A549 (cell line): ENCODE measurements around the gene MARS1. TPM values are rescaled to one million over a fixed set of nuclear protein-coding genes. Genes with fewer than 3 reads are reported as not detected.

Source experiments
- ATAC-seq, 2 experiments: fragments of 200-7000 bp in 1 of 2; fragments of >200 bp in 1 of 2; cut with Nextera tagmentation in 1 of 2; cut with Tn5 transposase in 1 of 2; 3 replicates each; pipeline versions ENCODE4 v1.8.0 to v1.9.1; 2018 to 2020; ENCODE audit warnings: mild to moderate bottlenecking in 1 of 2, moderate library complexity in 1 of 2
- CTCF ChIA-PET: fragments of 300-600 bp; sonication (Branson Sonifier 250); formaldehyde crosslinking; extraction: SDS; loops from one replicate; lab custom pipeline; 2021; ENCODE audit warnings: antibody characterized with exemption, inconsistent platforms; lab: Yijun Ruan, JAX
- POLR2A ChIA-PET: fragments of 350-600 bp; formaldehyde crosslinking; extraction: SDS; loops from one replicate; lab custom pipeline; 2021; ENCODE audit warnings: antibody characterized with exemption, inconsistent platforms; lab: Yijun Ruan, JAX
- DNase-seq, 2 experiments: peaks; one replicate each; pipeline versions ENCODE4 v3.0.0 to v3.0.0-alpha.2; 2011 to 2016; ENCODE audit warnings: low read depth in 1 of 2, low spot score in 1 of 2
- FAIRE-seq: peaks from 2 replicates; lab custom pipeline; 2011; peaks lifted over from hg19 to GRCh38; lab: Jason Lieb, UNC
- H3K27ac ChIP-seq, 2 experiments: fragments of >200 bp; sonication (Bioruptor Twin); formaldehyde crosslinking; 3 replicates each; pipeline ENCODE4 v1.5.1; 2016 to 2017
- H3K4me1 ChIP-seq: fragments of >200 bp; sonication (Bioruptor Twin); formaldehyde crosslinking; 3 replicates; pipeline ENCODE4 v1.6.1; 2016
- H3K4me2 ChIP-seq: fragments of >200 bp; sonication (Bioruptor Twin); formaldehyde crosslinking; 3 replicates; pipeline ENCODE4 v1.6.1; 2016
- H3K4me3 ChIP-seq: fragments of >200 bp; sonication (Bioruptor Twin); formaldehyde crosslinking; 3 replicates; pipeline ENCODE4 v1.5.1; 2016
- H3K9me3 ChIP-seq: fragments of >200 bp; sonication (Bioruptor Twin); formaldehyde crosslinking; 3 replicates; pipeline ENCODE4 v1.6.1; 2016
- CBX2 ChIP-seq: fragments of 200-600 bp; sonication (generic); IDR thresholded peaks from 2 replicates; pipeline ENCODE4 v1.6.1; 2016; ENCODE audit warnings: low read depth, mild to moderate bottlenecking, borderline replicate concordance
- CBX8 ChIP-seq: fragments of 200-600 bp; sonication (generic); IDR thresholded peaks from 2 replicates; pipeline ENCODE4 v1.6.1; 2016
- CEBPB ChIP-seq, 2 experiments: fragments of >200 bp in 1 of 2; sonication (Bioruptor Twin) in 1 of 2; formaldehyde crosslinking in 1 of 2; IDR thresholded peaks; 2 replicates each; pipeline ENCODE4 v1.6.1; 2012 to 2016
- CHD4 ChIP-seq: fragments of 200-600 bp; sonication (generic); IDR thresholded peaks from 2 replicates; pipeline ENCODE4 v1.6.1; 2016; ENCODE audit warnings: antibody characterized with exemption, mild to moderate bottlenecking, borderline replicate concordance
- E2F6 ChIP-seq: IDR thresholded peaks from 2 replicates; pipeline ENCODE4 v1.6.1; 2012; ENCODE audit warnings: low read depth, borderline replicate concordance
- EHF ChIP-seq: fragments of 250-450 bp; sonication (Bioruptor Pico); IDR thresholded peaks from 2 replicates; pipeline ENCODE4 v1.5.0; 2020; ENCODE audit warnings: mild to moderate bottlenecking
- EP300 ChIP-seq, 2 experiments: fragments of >200 bp; sonication (Bioruptor Twin); formaldehyde crosslinking; IDR thresholded peaks; 2 replicates in 1 of 2; 3 replicates in 1 of 2; pipeline ENCODE4 v1.6.1; 2016 to 2017
- ESRRA ChIP-seq: fragments of 150-350 bp; IDR thresholded peaks from 2 replicates; pipeline ENCODE4 v1.6.1; 2014; ENCODE audit warnings: mild to moderate bottlenecking, low read length, borderline replicate concordance
- FOSL2 ChIP-seq, 2 experiments: fragments of 450-650 bp in 1 of 2; fragments of >200 bp in 1 of 2; sonication (Bioruptor Twin) in 1 of 2; formaldehyde crosslinking; IDR thresholded peaks; 2 replicates each; pipeline versions ENCODE4 v1.5.0 to v1.6.1; 2016 to 2020; ENCODE audit warnings: mild to moderate bottlenecking in 1 of 2, moderate library complexity in 1 of 2
- FOXS1 ChIP-seq: fragments of 250-450 bp; sonication (Bioruptor Pico); IDR thresholded peaks from 2 replicates; pipeline ENCODE4 v1.5.0; 2020; ENCODE audit warnings: mild to moderate bottlenecking, moderate library complexity
- GATA3 ChIP-seq: IDR thresholded peaks from 2 replicates; pipeline ENCODE4 v1.6.1; 2012; ENCODE audit warnings: borderline replicate concordance
- HES2 ChIP-seq: fragments of >200 bp; sonication (Bioruptor Twin); formaldehyde crosslinking; IDR thresholded peaks from 2 replicates; pipeline ENCODE4 v1.6.1; 2016
- HEYL ChIP-seq: fragments of 250-450 bp; sonication (Bioruptor Pico); IDR thresholded peaks from 2 replicates; pipeline ENCODE4 v1.8.0; 2021; ENCODE audit warnings: mild to moderate bottlenecking, moderate library complexity
- HOXB5 ChIP-seq: fragments of 250-450 bp; sonication (Bioruptor Pico); IDR thresholded peaks from 2 replicates; pipeline ENCODE4 v1.5.0; 2020; ENCODE audit warnings: mild to moderate bottlenecking, moderate library complexity
- JUN ChIP-seq, 2 experiments: fragments of >200 bp; sonication (Bioruptor Twin); formaldehyde crosslinking; IDR thresholded peaks; 2 replicates in 1 of 2; 3 replicates in 1 of 2; pipeline ENCODE4 v1.6.1; 2016 to 2017
- JUNB ChIP-seq: fragments of >200 bp; sonication (Bioruptor Twin); formaldehyde crosslinking; IDR thresholded peaks from 2 replicates; pipeline ENCODE4 v1.6.1; 2016
- KDM5A ChIP-seq: fragments of 200-600 bp; sonication (generic); IDR thresholded peaks from 2 replicates; pipeline ENCODE4 v1.6.1; 2016; ENCODE audit warnings: antibody characterized with exemption, mild to moderate bottlenecking
- MAX ChIP-seq: IDR thresholded peaks from 2 replicates; pipeline ENCODE4 v1.6.1; 2012
- NFE2L2 ChIP-seq: fragments of 150-350 bp; conservative IDR thresholded peaks from 2 replicates; pipeline ENCODE4 v1.6.1; 2014; ENCODE audit warnings: low read length
- NR3C1 ChIP-seq: fragments of >200 bp; sonication (Bioruptor Twin); formaldehyde crosslinking; IDR thresholded peaks from 3 replicates; pipeline ENCODE4 v1.6.1; 2017
- PBX3 ChIP-seq: IDR thresholded peaks from 2 replicates; pipeline ENCODE4 v1.6.1; 2012
- PHF8 ChIP-seq: fragments of 200-600 bp; sonication (generic); IDR thresholded peaks from 2 replicates; pipeline ENCODE4 v1.6.1; 2016; ENCODE audit warnings: low read depth, mild to moderate bottlenecking, antibody characterized with exemption, moderate library complexity, borderline replicate concordance
- POLR2AphosphoS2 ChIP-seq: conservative IDR thresholded peaks from 2 replicates; pipeline ENCODE4 v1.6.1; 2012; ENCODE audit warnings: low read length, improper control_type of control experiment, inconsistent platforms
- RCOR1 ChIP-seq: fragments of 150-350 bp; IDR thresholded peaks from 2 replicates; pipeline ENCODE4 v1.6.1; 2014; ENCODE audit warnings: antibody characterized with exemption, low read length, low read depth
- SREBF2 ChIP-seq: fragments of 450-650 bp; IDR thresholded peaks from 2 replicates; pipeline ENCODE4 v1.6.1; 2014; ENCODE audit warnings: mild to moderate bottlenecking, moderate library complexity
- TP53 ChIP-seq: fragments of 250-450 bp; sonication (Bioruptor Pico); IDR thresholded peaks from 2 replicates; pipeline ENCODE4 v1.5.0; 2021; ENCODE audit warnings: mild to moderate bottlenecking, moderate library complexity
- ZC3H11A ChIP-seq: fragments of 450-650 bp; IDR thresholded peaks from 2 replicates; pipeline ENCODE4 v1.6.1; 2014; ENCODE audit warnings: antibody characterized with exemption, mild to moderate bottlenecking
- ZNF302 ChIP-seq: fragments of 250-450 bp; sonication (Bioruptor Pico); IDR thresholded peaks from 2 replicates; pipeline ENCODE4 v1.9.0; 2021; ENCODE audit warnings: inconsistent platforms, mild to moderate bottlenecking, moderate library complexity
- ZSCAN20 ChIP-seq: fragments of 250-450 bp; sonication (Bioruptor Pico); IDR thresholded peaks from 2 replicates; pipeline ENCODE4 v1.8.0; 2022; ENCODE audit warnings: mild to moderate bottlenecking, moderate library complexity
- WGBS: methylation state at CpG from one replicate; pipeline ENCODE4 v1.1.6; 2017; ENCODE audit errors: missing lambda C conversion rate; 5-methylcytosine and 5-hydroxymethylcytosine counted together
- polyA plus RNA-seq, 4 experiments: library from polyadenylated mRNA; depleted of rRNA in 3 of 4; stranded (reverse); fragments of >200 nt; fragmentation: RNase III in 1 of 4; extraction: RNeasy Plus Mini Kit Qiagen cat#74134 plus additional on column Dnase treatment in 1 of 4; gene quantifications; 2 replicates in 3 of 4; 3 replicates in 1 of 4; pipeline ENCODE4 v1.2.3, GENCODE V29; 2011 to 2017
- TF ChIP-seq, protein P1 (sequence below): fragments of 250-450 bp; sonication (Bioruptor Pico); IDR thresholded peaks from 2 replicates; pipeline ENCODE4 v1.5.0; 2021; ENCODE audit warnings: mild to moderate bottlenecking, moderate library complexity, borderline replicate concordance

Gene MARS1
- polyA plus RNA-seq, 2 of the 4 experiments (the other 2 are of a cell fraction), result 227 to 372 TPM

- Histone ChIP-seq H3K9me3 (no peaks in the 10 kb centered on the region), H3K4me2 (no peak overlapping the region), H3K4me1 (no peaks in the 10 kb centered on the region), H3K4me3 (no peak overlapping the region), H3K27ac (no peak overlapping the region)
- TF ChIP-seq MAX, result no peak
- no peak for TF ChIP-seq PBX3
- TF ChIP-seq JUNB, result no peak
- TF ChIP-seq HOXB5 (CRISPR knock-in tag), result no peak
- TF ChIP-seq RCOR1, result no peak
- TF ChIP-seq E2F6, result no peak
- no peak for TF ChIP-seq ESRRA
- TF ChIP-seq EHF, result no peak
- no peak for TF ChIP-seq CBX2
- no peak for TF ChIP-seq EP300 (IDR thresholded peaks at IDR 0.05)
- no peak for TF ChIP-seq POLR2AphosphoS2
- ChIA-PET POLR2A (no interaction called here), CTCF (interaction anchor here (0.8 to 1.6 kb wide), 5 partner anchors 10 to 88 kb away, joined by 3 to 6 read pairs (median 3); no protein-coding TSS in a partner anchor)
- FAIRE-seq (no peak), DNase-seq (no peak), ATAC-seq (no peak)
- 89% methylated on average over 5 of the region's 5 CpGs for WGBS
Observed at GRCh38 chr12:57534250-57534649, 46.4 kb downstream of the MARS1 start.

DNA sequence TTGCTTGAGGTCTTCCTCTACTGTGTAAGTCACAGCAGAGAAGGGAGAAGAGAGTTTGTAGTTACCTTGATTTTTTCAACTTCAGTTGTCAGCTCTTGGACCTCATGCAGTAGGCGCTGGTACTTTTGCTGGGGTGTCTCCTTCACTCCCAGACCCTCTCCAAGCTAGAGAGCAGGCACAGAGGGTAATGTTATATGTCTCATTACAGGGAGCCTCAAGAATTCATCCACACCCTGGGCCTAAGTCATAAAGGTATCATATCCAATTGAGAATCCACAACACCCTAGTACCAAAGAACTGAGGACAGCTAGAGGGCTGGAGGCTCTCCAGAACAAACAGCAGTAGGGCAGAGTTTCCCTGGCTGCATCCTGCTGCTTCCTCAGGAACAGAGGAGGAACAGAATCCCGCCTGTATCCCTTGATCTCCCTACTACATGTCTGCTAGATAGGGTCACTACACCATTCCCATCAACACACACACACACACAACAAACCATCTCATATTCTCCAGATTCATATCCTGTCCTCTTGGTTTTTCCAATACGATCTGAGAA is 47.2 kb downstream of the MARS1 start:
- H3K4me1 ChIP-seq, result no peaks in the 10 kb centered on the region
- ATAC-seq, result no peak
- WGBS, result 90% methylated on average over 3 of the region's 3 CpGs

GRCh38 chr12:57535764-57536596 is 48.1 kb downstream of the MARS1 start:
- ChIA-PET POLR2A (no interaction called here), CTCF (interaction anchor here (1.3 to 1.9 kb wide), 3 partner anchors 10 to 12 kb away, joined by 3 to 7 read pairs (median 5); no protein-coding TSS in a partner anchor)
- no peak overlapping the region for H3K27ac ChIP-seq
- WGBS, result 65% methylated on average over 6 of the region's 6 CpGs
- H3K9me3 ChIP-seq, result no peaks in the 10 kb centered on the region
- H3K4me1 ChIP-seq, result no peaks in the 10 kb centered on the region; the same call in 2 of the 3 replicates
- no peak for FAIRE-seq
- TF ChIP-seq CHD4, result no peak
- no peak for TF ChIP-seq FOSL2 (IDR thresholded peaks at IDR 0.05)
- no peak for TF ChIP-seq FOSL2 (CRISPR knock-in tag; IDR thresholded peaks at IDR 0.05)
- TF ChIP-seq ZSCAN20 (CRISPR knock-in tag), result no peak
- TF ChIP-seq JUN (IDR thresholded peaks at IDR 0.05), result no peak
- no peak for TF ChIP-seq KDM5A
- TF ChIP-seq POLR2AphosphoS2, result no peak
- TF ChIP-seq JUNB, result no peak
- no peak for TF ChIP-seq PHF8
- TF ChIP-seq, protein P1, sequence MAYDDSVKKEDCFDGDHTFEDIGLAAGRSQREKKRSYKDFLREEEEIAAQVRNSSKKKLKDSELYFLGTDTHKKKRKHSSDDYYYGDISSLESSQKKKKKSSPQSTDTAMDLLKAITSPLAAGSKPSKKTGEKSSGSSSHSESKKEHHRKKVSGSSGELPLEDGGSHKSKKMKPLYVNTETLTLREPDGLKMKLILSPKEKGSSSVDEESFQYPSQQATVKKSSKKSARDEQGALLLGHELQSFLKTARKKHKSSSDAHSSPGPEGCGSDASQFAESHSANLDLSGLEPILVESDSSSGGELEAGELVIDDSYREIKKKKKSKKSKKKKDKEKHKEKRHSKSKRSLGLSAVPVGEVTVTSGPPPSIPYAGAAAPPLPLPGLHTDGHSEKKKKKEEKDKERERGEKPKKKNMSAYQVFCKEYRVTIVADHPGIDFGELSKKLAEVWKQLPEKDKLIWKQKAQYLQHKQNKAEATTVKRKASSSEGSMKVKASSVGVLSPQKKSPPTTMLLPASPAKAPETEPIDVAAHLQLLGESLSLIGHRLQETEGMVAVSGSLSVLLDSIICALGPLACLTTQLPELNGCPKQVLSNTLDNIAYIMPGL, result no peak
- no peak for TF ChIP-seq HOXB5 (CRISPR knock-in tag)
- no peak for TF ChIP-seq NFE2L2
- no peak for TF ChIP-seq SREBF2
- no peak for TF ChIP-seq PBX3
- no peak for TF ChIP-seq HES2
- no peak for TF ChIP-seq MAX
- TF ChIP-seq ZC3H11A, result no peak
- no peak for TF ChIP-seq CBX8
- no peak for TF ChIP-seq TP53
- TF ChIP-seq HEYL (CRISPR knock-in tag), result no peak
- no peak for DNase-seq
- ATAC-seq, result no peak
- H3K4me2 ChIP-seq, result no peak overlapping the region
- H3K4me3 ChIP-seq, result no peak overlapping the region

More for the DNA sequence above, 47.2 kb downstream of the MARS1 start:
- H3K9me3 ChIP-seq, result no peaks in the 10 kb centered on the region
- H3K4me3 ChIP-seq, result no peak overlapping the region
- DNase-seq (no peak), FAIRE-seq (no peak)
- CTCF ChIA-PET, result interaction anchor here (0.5 to 1.9 kb wide), 7 partner anchors 9 to 258 kb away, joined by 3 to 7 read pairs (median 3); no protein-coding TSS in a partner anchor
- no peak overlapping the region for H3K27ac ChIP-seq
- no peak for TF ChIP-seq NR3C1
- no peak for TF ChIP-seq HOXB5 (CRISPR knock-in tag)
- no peak for TF ChIP-seq ZNF302 (CRISPR knock-in tag)
- TF ChIP-seq FOXS1 (CRISPR knock-in tag), result no peak
- TF ChIP-seq CEBPB (IDR thresholded peaks at IDR 0.05), result no peak
- no peak for TF ChIP-seq GATA3
- no peak overlapping the region for H3K4me2 ChIP-seq
- POLR2A ChIA-PET, result no interaction called here
